Smooth muscle cell of the coronary artery (primary cell): ENCODE results near the gene AP2A2. TPM values are rescaled to one million over a fixed set of nuclear protein-coding genes. Genes with fewer than 3 reads are reported as not detected.

ENCODE experiments used
- total RNA-seq: library from RNA; depleted of rRNA; stranded (reverse); fragments of >200 nt; gene quantifications from 2 replicates; pipeline ENCODE4 v1.2.3, GENCODE V29; 2014; ENCODE audit warnings: low replicate concordance

The AP2A2 gene
- 19.6 and 28.2 TPM in 2 replicates for total RNA-seq

GRCh38 chr11:925496-926301 is at the start of gene AP2A2:
AP2A2 (plus strand) TSS chr11:925870; CDS start chr11:926022, 152 bp downstream.

GRCh38 chr11:910589-911030 is 15.1 kb upstream of the AP2A2 start, which contains the start of gene CHID1:
CHID1 (minus strand) TSS chr11:910810; CDS start chr11:904816, 5,994 bp downstream.

DNA sequence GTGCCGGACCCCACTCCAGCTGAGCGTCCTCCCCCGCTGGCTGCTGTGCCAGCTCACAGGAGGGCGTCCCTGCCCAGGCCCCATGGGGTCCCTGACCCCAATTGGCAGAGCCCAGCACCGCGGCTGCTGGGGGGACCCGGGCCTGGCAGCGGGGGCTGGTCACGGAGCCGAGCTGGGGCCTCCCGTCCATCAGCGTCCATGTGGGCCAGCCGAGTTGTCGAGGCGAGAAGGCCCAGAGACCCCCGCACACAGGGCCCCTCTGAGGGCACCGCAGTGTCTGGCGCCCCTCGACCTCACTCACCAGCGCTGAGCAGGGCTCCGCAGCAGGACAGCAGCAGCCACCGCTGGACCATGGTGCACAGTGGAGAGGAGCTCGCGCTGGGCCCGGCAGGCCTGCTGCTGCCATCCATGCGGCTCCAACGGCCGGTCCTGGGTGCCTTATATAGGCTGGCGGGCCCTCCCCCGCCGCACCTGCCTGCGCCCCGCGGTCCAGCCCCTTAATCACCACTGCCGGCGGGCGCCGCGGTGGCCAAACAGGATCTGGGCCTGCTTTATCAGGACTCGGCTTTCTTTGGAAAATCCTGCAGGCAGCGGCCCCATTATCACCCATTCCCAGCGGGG is 110.7 kb downstream of the AP2A2 start, which contains the start of gene MUC6:
Gene MUC6, minus strand, starts transcription at position 416 of the 621 bp plus-strand sequence. Its CDS starts 63 bp downstream, at position 353.

Other genes starting within 250 kb of the AP2A2 start
- gene DEAF1, start 230.6 kb upstream of the AP2A2 start, total RNA-seq, result 29.6 and 31.8 TPM in 2 replicates
- 2.9 and 5.7 TPM in 2 replicates for gene TMEM80, start 230.1 kb upstream of the AP2A2 start, total RNA-seq
- gene EPS8L2, start 219.6 kb upstream of the AP2A2 start, total RNA-seq, result 44.3 and 83.2 TPM in 2 replicates
- 69.4 and 177 TPM in 2 replicates for gene TALDO1, start 178.4 kb upstream of the AP2A2 start, total RNA-seq
- gene GATD1, start 148.4 kb upstream of the AP2A2 start, total RNA-seq, result 17.4 and 20.2 TPM in 2 replicates
- gene CEND1, start 135.8 kb upstream of the AP2A2 start, total RNA-seq, result 0.23 TPM in 1 of 2 replicates, not detected in the other
- gene SLC25A22, start 127.6 kb upstream of the AP2A2 start, total RNA-seq, result 5.1 and 21.5 TPM in 2 replicates
- 3.4 and 4.0 TPM in 2 replicates for gene PIDD1, start 120.6 kb upstream of the AP2A2 start, total RNA-seq
- 397 and 872 TPM in 2 replicates for gene RPLP2, start 115.9 kb upstream of the AP2A2 start, total RNA-seq
- 17.1 and 21.4 TPM in 2 replicates for gene PNPLA2, start 107.0 kb upstream of the AP2A2 start, total RNA-seq
- gene CRACR2B, start 98.0 kb upstream of the AP2A2 start, total RNA-seq, result 0.45 and 0.70 TPM in 2 replicates
- 669 and 785 TPM in 2 replicates for gene CD151, start 92.9 kb upstream of the AP2A2 start, total RNA-seq
- gene POLR2L, start 83.3 kb upstream of the AP2A2 start, total RNA-seq, result 262 and 474 TPM in 2 replicates
- gene TSPAN4, start 83.0 kb upstream of the AP2A2 start, total RNA-seq, result 102 and 297 TPM in 2 replicates
- gene CHID1, start 15.1 kb upstream of the AP2A2 start, total RNA-seq, result 44.0 and 50.9 TPM in 2 replicates
- not detected in 2 replicates for gene MUC6, start 110.8 kb downstream of the AP2A2 start, total RNA-seq
- not detected in 2 replicates for gene MUC2, start 149.0 kb downstream of the AP2A2 start, total RNA-seq
- gene MUC5AC, start 232.1 kb downstream of the AP2A2 start, total RNA-seq, result not detected in 2 replicates